HG03378 (cell line): ENCODE results near the gene MXD3.
"Not testable (repeated sequence)": the region's sequence is repeated elsewhere in the genome, so short reads cannot be mapped to it uniquely, and the experiment has no call there.

Experiments used
- ATAC-seq: cut with Tn5 transposase; IDR thresholded peaks from one replicate; pipeline ENCODE4 v1.9.1; 2021; ENCODE audit warnings: mild to moderate bottlenecking, moderate library complexity; ENCODE audit not compliant: unreplicated experiment

MXD3 gene

DNA sequence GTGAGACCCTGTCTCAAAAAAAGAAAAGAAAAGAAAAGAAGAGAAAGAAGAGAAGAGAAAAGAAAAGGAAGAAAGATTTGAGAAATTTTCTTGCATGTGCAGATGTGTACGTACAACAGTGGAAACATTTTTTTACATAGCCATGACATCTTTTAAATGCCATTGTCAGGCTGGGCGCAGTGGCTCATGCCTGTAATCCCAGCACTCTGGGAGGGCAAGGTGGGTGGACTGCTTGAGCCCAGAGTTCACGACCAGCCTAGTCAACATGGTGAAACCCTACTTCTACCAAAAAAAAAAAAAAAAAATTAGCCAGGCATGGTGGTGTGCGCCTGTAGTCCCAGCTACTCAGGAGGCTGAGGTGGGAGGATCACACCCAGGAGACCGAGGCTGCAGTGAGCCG lies 33.2 kb upstream of the MXD3 start:
- ATAC-seq = no peak

DNA sequence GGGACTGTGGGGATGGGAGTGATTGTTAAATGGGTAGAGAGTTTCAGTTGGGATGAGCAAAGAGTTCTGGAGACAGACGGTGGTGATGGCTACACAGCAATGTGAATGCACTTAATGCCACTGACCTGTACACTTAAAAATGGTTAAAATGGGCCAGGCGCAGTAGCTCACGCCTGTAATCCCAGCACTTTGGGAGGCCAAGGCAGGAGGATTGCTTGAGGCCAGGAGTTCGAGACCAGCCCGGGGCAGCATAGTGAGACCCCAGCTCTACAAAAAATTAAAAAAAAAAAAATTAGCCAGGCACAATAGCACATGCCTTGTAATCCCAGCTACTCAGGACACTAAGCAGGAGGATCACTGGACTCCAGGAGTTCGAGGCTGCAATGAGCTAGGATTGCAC lies 32.1 kb upstream of the MXD3 start:
- no peak for ATAC-seq

DNA sequence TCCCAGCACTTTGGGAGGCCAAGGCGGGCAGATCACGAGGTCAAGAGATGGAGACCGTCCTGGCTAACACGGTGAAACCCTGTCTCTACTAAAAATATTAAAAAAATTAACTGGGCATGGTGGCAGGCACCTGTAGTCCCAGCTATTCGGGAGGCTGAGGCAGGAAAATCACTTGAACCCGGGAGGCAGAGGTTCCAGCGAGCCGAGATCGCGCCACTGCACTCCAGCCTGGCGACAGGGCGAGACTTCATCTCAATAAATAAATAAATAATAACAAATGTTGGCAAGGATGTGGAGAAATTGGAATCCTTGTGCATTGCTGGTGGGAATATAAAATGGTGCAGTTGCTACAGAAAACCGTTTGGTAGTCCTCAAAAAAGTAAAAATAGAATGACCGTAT lies 31.3 kb upstream of the MXD3 start:
- not testable (repeated sequence) for ATAC-seq

DNA sequence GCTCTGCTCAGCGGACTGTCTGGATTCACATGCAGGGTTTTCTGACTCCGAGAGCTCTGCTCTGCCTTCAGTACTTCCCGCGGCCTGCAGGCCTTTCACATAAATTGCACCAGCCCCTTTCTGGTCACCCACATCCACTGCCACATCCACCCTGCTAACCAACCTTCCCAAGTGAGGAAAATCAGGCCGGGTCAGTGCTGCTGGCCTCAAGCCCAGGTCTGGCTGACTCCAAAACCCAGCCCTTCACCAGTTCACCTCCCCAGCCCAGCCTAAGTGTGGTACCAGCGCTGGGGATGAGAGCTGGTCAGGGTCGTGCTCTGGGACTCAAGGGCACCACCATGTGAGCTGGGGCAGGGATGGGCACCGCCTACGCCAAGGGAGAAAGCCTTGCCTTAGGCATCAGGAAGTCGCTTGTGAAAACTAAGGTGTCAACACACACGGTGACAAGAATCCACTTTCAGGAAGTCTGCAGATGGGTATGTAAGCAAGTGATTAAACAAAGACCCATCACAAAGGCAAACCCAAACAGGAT lies 27.5 kb upstream of the MXD3 start:
- ATAC-seq = no peak

DNA sequence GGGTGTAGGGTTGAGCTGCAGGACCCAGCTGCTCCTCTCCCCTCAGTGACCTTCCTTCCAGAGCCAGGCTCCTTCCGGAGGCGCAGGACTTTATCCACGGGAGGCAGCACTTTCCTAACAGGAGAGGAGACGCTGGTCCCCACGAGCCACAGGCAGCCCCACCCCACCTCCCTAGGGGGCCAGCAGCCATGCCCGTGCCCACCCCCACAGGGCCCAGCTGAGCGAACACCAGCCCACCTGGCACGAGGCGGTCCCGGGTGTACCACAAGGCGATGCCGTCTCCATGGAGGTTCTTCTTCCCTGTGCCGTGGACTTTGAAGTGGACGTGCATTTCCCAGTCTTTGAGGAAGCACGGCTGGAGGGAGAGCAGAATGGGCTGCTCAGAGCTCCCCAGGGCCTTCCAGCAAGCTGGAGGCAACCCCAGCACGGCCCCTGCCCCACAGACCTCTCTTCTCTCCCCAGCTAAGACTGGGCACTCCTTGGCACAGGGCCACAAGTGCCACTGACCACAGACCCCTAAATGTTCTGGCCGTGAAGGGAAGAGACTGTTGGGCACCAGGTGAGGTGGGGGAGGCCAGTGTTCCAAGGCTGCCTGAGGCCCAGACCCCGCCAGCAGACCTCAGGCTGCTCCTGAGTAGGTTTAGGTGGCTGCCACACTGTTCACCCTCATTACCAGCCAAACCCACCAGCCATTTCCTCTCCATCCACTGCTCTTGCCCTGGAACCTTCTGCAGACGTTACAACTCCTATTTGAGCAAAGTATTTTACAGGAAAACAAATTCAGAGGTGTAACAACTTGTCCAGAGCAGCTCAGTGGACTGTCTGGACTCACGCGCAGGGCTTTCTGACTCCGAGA lies 26.8 kb upstream of the MXD3 start:
- ATAC-seq = no peak

DNA sequence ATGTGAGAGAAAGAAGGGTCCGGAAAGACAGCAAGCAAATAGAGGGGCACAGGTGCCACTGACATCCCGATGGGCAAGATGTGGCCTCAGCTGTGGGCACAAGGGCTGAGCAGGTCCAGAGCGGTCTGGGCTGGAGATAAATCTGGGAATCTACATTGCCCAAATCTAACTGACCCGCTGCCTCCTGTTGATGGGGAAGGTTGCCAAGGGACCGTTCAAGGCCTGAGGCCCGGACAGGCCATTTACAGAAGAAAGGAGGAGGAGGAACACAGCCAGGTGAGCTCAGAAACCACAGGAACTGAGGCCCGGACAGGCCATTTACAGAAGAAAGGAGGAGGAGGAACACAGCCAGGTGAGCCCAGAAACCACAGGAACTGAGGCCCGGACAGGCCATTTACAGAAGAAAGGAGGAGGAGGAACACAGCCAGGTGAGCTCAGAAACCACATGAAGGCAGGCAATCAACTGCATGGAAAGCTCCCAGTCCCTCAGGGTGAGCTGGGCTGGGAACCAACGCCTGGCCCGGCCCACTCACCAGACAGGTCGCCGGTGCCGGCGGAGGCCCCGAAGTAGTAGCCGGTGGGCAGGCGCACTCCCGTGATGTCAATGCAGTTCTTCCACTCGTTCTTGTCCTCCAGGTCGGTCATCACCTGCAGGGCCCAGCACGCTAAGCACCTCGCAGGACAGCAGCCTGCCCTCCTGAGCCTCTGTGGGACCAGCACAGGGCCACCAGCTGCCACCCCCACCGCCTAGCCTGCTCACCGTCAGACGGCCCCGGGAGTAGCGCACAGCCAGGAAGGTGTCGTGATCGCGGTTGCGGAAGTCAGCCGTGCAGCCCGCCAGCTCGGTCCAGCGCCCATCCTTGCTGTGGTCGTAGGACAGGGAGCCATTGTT lies 25.2 kb upstream of the MXD3 start:
- no peak for ATAC-seq

DNA sequence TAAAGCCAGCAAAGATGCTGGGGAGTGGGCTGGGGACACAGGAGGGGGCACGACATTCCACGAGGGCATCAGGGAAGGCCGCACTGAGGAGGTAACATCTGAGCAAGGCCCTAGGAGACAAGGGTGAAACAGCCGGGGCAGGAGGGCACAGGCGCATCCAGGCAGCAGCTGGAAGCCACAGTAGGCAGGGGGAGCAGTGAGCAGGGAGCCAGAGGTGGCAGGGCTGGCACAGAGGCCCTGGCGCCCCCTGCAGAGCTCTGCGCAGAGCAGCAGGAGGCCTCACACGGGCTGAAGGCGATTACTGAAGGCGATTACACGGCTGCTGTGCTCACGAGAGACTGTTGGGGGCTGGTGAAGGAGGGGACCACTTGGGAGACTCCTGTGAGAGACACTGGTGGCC lies 24.4 kb upstream of the MXD3 start:
- no peak for ATAC-seq

DNA sequence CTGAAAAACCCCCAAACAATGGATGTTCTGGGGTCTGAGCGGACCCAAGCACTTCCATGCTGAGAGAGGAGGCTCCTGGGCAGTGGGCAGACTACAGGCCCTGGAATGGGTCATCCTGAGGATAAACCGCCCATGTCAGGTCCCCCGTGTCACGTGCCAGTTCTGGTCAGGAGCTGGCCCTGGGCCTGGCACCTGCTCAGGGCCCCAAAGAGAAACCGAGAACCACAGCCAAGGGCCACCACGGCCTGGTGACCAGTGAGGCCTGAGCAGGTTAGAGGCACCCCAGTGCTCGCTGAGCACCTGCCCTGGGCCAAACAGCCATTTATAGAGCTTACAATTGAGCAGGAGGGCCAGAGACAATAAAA lies 24.0 kb upstream of the MXD3 start:
- ATAC-seq = no peak

DNA sequence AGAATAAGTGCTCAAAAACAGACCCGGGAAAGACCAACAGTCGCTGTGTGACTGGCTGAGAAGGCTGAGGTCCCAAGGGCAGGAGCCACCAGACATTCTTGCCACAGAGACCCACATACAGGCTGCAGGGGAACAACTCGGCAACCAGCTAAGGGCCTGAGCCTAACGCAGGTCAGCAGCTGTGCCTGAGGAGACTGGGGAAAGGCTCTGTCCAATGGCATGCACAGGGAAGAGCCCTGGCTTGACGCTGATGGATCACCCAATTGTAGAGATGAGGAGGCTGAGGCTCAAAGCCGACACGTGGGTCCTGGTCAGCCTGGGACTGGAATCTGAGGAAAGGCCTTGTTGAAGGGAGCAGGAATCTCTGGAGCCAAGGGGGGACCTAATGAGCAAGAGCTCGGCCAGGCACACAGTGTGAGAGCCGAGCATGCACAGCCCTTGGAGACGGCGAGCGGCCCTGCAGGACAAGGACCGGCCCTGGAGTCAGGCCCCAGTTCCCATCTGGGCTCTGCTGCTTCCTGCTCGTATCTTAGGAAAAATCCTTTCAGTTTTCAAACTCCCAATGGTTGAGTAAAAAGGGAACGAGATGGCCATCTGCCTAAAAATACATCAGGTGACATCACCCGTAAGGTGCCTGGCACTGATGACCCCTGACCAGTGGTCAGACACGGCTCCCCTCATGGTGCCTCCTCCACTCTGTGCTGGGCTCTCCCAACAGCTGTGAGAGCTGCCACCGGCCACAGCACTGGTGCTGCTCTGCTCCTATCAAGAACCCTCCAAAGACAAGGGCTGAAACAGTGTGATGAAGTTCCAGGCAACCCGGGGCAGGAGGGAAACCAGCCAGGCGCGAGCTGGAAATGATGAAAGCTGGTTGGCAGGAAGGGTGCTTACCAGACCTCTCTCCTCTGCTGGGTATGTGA lies 23.3 kb upstream of the MXD3 start:
- ATAC-seq = no peak

DNA sequence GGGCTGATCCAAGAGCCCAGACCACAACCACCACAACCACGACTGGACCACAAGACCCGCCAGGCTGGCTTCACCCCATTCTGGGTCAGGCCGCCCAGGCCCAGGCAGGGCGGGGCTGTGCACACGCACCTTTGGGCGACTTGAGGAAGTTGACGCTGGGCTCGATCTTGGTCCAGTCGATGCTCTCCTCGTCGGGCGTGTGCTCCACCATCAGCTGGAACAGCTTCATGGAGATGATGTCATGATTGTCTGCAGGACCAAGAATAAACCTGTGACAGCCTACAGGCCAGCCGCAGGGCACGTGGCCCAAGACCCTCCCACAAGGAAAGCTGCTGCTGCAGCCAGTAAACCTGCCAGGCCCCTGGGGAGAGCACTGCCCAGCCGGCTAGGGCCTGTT lies 22.5 kb upstream of the MXD3 start:
- no peak for ATAC-seq

DNA sequence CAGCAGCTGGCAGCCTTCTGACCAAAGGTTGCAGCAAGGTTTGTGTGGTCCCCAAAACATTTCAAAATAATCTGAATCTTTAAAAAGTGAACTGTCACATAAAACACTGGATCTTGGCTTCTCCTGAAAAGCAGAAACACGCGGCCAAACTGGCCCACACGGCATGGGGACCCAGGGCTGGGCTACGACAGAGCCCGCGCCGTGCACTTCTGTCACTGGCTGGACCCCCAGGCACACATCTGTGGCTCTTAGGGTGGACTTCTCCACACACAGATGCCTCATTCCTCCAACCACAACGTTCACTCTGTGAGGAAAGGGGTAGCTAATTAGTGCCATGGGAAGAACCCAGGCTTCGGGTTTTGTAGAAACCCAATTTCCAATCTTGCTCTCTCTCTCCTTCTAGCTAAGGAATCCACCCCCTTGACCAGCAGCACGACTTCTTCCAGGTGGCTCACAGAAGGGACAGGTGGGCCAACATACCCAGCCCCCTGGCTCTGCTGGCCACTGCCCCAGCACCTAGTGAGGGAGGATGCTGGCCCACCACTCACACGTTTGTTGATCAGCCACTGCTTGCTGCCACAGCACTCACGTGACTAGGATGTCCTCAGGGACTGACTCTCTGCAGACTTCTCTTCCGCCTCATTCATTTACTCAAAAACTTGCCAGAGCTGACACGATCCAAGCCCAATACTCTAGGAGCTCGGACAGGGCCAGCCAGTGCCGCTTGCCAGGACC lies 21.9 kb upstream of the MXD3 start:
- ATAC-seq = no peak

DNA sequence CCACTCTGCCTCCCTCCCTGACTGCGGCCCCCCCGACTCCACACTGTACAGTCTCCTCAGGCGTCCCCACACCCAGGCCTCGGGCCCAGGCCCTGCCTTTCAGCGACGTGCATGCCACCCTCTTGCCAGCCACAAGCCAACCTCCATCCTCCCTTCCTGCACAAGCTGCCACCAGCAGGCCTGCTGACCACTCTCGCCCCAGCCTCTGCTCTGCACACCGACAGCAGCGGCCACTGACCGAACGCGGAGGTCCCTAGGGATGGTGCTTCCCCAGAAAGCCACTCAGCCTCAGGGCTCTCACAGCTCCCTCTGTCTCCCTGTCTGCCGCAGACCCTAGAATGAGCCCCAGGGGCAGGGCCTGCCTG lies 21.2 kb upstream of the MXD3 start:
- no peak for ATAC-seq

DNA sequence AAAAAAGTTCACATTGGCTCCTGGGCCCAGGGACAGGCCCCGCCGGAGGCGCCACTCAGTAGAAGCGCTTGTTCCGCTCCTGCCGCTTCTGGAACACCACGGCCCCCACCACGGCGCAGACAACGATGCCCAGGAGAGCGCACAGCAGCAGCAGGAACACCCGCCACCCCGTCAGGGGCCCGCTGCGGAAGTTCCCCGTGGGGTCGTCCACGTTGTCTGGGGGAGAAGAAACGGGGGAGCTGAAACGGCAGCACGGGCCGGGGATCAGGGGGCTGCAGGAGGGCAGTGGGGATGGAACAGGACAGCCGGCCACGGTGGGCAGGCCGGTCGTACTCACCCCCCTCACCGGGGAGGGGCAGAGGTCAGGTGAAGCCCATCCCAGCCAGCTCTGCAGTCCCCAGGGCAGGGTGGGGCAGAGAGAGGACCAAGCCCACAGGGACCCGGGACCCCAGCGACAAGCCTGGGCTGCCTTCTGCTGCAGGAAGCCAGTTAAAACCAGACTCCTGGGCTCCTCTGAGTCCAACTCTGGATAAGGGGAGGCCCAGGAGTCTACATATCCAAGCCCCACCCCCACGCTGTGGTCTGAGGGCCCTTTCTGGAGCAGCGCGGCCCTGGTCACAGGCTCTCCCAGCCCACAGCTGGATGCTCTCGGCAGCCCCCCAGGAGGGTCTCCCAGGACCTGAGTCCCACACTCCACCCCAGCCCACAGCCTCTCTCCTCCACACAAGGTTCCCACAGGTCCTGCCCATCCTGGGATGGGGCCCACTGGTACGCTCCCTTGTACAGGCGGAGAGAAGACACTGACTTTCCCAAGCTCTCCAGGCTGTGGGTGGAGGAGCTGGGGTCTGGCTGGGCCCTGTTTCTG lies 20.6 kb upstream of the MXD3 start:
- ATAC-seq = no peak

DNA sequence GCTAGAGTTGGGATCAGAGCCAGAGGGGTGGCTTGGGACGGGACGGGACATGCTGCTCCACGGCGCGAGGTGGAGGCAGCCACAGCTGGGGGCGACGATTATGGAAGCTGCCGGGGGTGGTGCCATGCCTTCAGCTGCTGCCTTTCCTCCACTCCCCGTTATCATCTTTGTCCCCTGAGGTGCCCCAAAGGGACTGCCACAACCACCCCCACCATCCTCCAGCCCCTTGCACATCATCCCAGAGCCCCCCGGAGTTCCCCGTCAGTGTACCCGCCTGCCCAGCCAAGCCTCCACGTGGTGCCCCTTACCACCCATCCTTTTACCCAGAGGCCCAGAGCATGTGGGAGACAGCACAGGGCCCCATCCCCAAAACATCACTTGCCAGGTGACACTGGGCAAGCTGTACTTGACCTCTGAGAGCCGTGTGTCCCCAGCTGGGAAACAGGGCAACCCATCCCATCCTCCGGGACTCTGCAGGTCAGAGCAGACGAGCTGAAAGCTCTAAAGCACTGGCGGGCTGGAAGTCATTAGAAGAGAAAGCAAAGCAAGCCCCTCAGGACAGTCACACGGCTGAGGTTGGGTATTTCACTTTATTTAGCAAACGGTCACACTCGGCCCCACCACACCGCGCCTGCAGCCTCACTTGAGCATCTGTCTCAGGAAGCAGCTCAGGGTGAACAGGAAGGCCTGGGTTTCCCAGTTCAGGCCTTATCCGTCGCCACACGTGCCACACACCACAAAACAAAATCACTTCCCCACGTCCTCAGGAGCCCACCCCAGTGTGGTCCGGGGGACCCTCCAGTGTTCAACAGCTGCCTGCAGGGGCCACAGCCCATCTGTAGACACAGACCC lies 19.5 kb upstream of the MXD3 start:
- ATAC-seq = no peak

DNA sequence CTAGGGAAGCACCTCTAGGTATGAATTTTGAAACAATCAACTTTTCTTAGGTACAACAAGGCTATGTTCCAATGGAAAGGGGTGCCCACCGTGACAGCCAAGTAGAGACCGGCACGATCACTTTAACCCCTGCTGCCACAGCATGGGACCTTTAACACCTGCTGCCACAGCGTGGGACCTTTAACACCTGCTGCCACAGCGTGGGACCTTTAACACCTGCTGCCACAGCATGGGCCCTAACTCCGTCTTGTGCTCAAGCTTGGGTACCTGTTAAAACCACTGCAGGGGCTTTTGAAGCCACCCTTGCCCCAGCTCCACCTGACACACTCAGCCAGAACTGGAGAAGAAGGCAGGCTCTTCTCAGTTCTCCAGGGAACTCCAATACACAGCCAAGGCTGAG lies 18.2 kb upstream of the MXD3 start:
- no peak for ATAC-seq

DNA sequence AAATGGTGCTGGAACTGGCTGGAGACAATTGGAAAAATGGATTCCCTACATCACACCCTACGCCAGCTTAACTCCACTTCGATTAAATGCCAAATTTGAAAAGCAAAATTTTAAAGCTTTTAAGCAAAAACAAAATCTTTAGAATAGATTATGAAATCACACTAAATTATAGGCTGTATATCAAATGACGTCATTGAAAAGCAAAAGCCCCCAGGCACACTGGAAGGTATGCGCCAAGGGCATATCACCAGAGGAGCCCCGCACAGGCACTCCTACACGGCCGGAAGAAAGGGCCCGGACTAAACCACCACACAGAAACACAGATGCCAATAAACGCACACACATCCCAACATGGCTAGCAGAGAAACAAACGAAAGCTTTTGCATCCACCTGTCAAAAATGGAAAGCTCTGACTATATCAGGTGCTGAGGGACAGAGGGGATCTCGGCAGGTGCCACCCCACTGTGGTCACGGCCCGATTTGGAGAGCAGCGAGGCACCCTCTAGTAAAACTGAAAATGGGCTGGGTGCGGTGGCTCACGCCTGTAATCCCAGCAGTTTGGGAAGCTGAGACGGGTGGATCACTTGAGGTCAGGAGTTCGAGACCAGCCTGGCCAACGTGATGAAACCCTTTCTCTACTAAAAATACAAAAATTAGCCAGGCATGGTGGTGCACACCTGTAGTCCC lies 17.0 kb upstream of the MXD3 start:
- no peak for ATAC-seq

DNA sequence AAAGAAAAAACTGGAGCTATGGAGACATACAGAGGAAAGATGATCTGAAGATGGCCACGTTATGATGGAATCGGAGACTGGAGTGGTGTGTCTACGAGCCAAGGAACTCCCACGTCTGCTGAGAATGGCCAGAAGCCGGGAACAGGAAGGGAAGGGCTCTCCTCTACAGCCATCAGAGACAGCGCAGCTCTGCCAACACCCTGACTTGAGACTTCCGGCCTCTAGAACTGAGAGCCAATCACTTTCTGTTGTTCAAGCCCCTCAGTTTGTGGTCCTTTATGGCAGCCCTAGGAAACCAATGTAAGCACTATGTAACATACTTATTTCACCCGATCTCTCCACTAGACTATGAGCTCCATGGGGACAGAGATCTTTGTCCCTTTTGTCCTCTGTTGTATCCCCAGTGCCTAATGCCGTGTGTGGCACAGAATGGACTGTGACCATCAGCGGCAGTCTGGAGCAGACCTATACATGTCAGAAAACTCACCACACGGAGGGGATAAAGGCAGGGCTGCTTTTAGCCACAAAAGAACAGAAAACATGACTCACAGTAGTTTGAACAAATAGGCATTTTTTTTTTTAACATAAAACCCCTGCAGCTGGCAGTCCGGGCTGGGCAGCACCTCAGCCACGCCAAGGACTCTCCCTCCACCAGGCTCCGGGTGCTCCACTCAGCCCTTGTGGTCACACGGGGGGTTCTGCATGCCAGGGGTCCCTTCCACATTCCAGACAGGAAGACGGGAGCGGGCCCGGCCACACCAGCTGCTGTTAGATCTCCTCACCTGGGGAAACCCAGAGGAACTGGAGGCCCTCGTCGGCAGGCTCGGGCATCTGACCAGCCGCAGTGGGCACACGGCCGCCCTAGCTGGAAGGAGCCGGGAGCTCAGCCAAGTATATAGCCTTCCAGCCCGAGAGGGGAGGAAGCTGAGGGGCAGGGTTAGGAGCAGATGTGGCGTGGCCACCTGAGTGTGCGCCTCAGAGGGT lies 16.1 kb upstream of the MXD3 start:
- ATAC-seq = no peak
